Loucy (cell line): ENCODE data around the gene PDE4C.

Source experiments
- CTCF ChIP-seq: fragments of 200-600 bp; sonication (generic); conservative IDR thresholded peaks from 2 replicates; pipeline ENCODE4 v1.5.1; 2014; ENCODE audit warnings: mild to moderate bottlenecking, antibody characterized with exemption, low read length
- EZH2phosphoT487 ChIP-seq: fragments of 200-600 bp; IDR thresholded peaks from 2 replicates; pipeline ENCODE4 v1.6.1; 2018; ENCODE audit warnings: antibody characterized with exemption, mild to moderate bottlenecking, moderate library complexity, borderline replicate concordance

- TF ChIP-seq CTCF (no peak), EZH2phosphoT487 (no peak)
Observed at GRCh38 chr19:18174983-18175382, 51.3 kb downstream of the PDE4C start.
